NOMO-1 (cell line): Measurements from ENCODE around the gene KRT6B.

Source experiments
- DNase-seq, 2 experiments: peaks; one replicate each; lab custom pipeline; 2025; ENCODE audit not compliant: unreplicated experiment in 2 of 2; lab: John Stamatoyannopoulos, UW

The KRT6B gene

GRCh38 chr12:52437508-52437907 is 14.4 kb downstream of the KRT6B start:
- no peak for DNase-seq

GRCh38 chr12:52436828-52437474 is 15.0 kb downstream of the KRT6B start:
- DNase-seq = no peak

- DNase-seq = no peak
These were observed 15.7 kb downstream of the KRT6B start for GRCh38 chr12:52436000-52436827.

GRCh38 chr12:52435659-52435999 is 16.3 kb downstream of the KRT6B start:
- no peak for DNase-seq

- no peak for DNase-seq
These were observed 17.0 kb downstream of the KRT6B start for GRCh38 chr12:52434760-52435530.

- DNase-seq = no peak
These were observed 17.7 kb downstream of the KRT6B start, which contains the start of gene KRT75 for GRCh38 chr12:52434081-52434733. Gene KRT75, minus strand, starts transcription at chr12:52434371. Its CDS starts 67 bp downstream, at chr12:52434304.

GRCh38 chr12:52433501-52434080 is 18.4 kb downstream of the KRT6B start:
- DNase-seq = no peak

- no peak for DNase-seq
These were observed 19.3 kb downstream of the KRT6B start for GRCh38 chr12:52432559-52433207.

GRCh38 chr12:52428121-52428520 is 23.8 kb downstream of the KRT6B start:
- no peak for DNase-seq

- no peak for DNase-seq
These were observed 24.9 kb downstream of the KRT6B start for GRCh38 chr12:52427083-52427482.

GRCh38 chr12:52426034-52426433 is 25.9 kb downstream of the KRT6B start:
- DNase-seq = no peak

- no peak for DNase-seq
These were observed 26.5 kb downstream of the KRT6B start for GRCh38 chr12:52425466-52425865.

GRCh38 chr12:52423661-52424500 is 28.1 kb downstream of the KRT6B start:
- no peak for DNase-seq

GRCh38 chr12:52423035-52423434 is 28.9 kb downstream of the KRT6B start:
- no peak for DNase-seq

GRCh38 chr12:52419656-52420055 is 32.3 kb downstream of the KRT6B start:
- no peak for DNase-seq

GRCh38 chr12:52418576-52419110 is 33.3 kb downstream of the KRT6B start:
- DNase-seq = no peak

- no peak for DNase-seq
These were observed 34.2 kb downstream of the KRT6B start for GRCh38 chr12:52417740-52418139.

GRCh38 chr12:52416795-52417194 is 35.2 kb downstream of the KRT6B start:
- DNase-seq = no peak
